Right ventricle myocardium superior (tissue), 1 donor: ENCODE measurements around the gene C19orf81. TPM values are rescaled to one million over a fixed set of nuclear protein-coding genes. Genes with fewer than 3 reads are reported as not detected.

Source experiments
- ATAC-seq: fragments of 200-7000 bp; cut with Tn5 transposase; one replicate; pipeline ENCODE4 v1.9.1; 2020; ENCODE audit warnings: mild to moderate bottlenecking; ENCODE audit not compliant: poor library complexity
- DNase-seq: peaks from one replicate; pipeline ENCODE4 v3.0.0-alpha.2; 2020
- intact Hi-C: fragments of 100-400 bp; cut with DNase I; formaldehyde crosslinking; loops from one replicate; pipeline ENCODE4 v1.11.2; 2022
- total RNA-seq: library from RNA; stranded (reverse); fragmentation: NEBNext Ultra II Directional; extraction: Animal tissue kit (Norgen Biotek cat#: 25700); gene quantifications from one replicate; pipeline ENCODE4 v1.2.1, GENCODE V29; 2021
- donor health status: DM: no; HTN: yes; CAD: no; lungs with severe emphysema.

The C19orf81 gene
- total RNA-seq, 1 donor from 2014 or later, result 2.5 TPM

GRCh38 chr19:50668416-50668815, 19.2 kb downstream of the C19orf81 start:
- intact Hi-C loops, result no loop called here
- ATAC-seq (no peak), DNase-seq (no peak)

- no peak for DNase-seq
- intact Hi-C loops, result no loop called here
- no peak for ATAC-seq
These were observed 19.6 kb downstream of the C19orf81 start for GRCh38 chr19:50668879-50669278.

GRCh38 chr19:50669302-50670101, 20.3 kb downstream of the C19orf81 start:
- ATAC-seq (no peak), DNase-seq (no peak)
- intact Hi-C loops, result loop anchor here (10.0 kb wide), 1 partner anchor 115 kb away; no protein-coding TSS in a partner anchor

GRCh38 chr19:50670102-50670380, 20.8 kb downstream of the C19orf81 start:
- ATAC-seq (no peak), DNase-seq (no peak)
- intact Hi-C loops, result loop anchor here (10.0 kb wide), 1 partner anchor 115 kb away; no protein-coding TSS in a partner anchor

- DNase-seq (no peak), ATAC-seq (no peak)
- intact Hi-C loops, result loop anchor here (10.0 kb wide), 1 partner anchor 112 kb away; no protein-coding TSS in a partner anchor
These were observed 23.9 kb downstream of the C19orf81 start for GRCh38 chr19:50673118-50673517.

GRCh38 chr19:50676625-50677197, 27.5 kb downstream of the C19orf81 start:
- intact Hi-C loops, result loop anchor here (10.0 kb wide), 1 partner anchor 108 kb away; no protein-coding TSS in a partner anchor

GRCh38 chr19:50677636-50678035, 28.4 kb downstream of the C19orf81 start:
- DNase-seq, result no peak
- intact Hi-C loops, result loop anchor here (10.0 kb wide), 1 partner anchor 107 kb away; no protein-coding TSS in a partner anchor
- ATAC-seq, result no peak

More at GRCh38 chr19:50676625-50677197, 27.5 kb downstream of the C19orf81 start:
- ATAC-seq, result no peak
- DNase-seq, result no peak

- no peak for ATAC-seq
- DNase-seq, result no peak
- intact Hi-C loops, result loop anchor here (10.0 kb wide), 1 partner anchor 106 kb away; no protein-coding TSS in a partner anchor
These were observed 29.1 kb downstream of the C19orf81 start for GRCh38 chr19:50678323-50678722.

- intact Hi-C loops, result loop anchor here (10.0 kb wide), 1 partner anchor 105 kb away; no protein-coding TSS in a partner anchor
- DNase-seq (peak; percentile 88), ATAC-seq (peak; percentile 95)
These were observed 30.2 kb downstream of the C19orf81 start for GRCh38 chr19:50679177-50680125.

- intact Hi-C loops, result no loop called here
- no peak for ATAC-seq
These were observed 37.2 kb downstream of the C19orf81 start for GRCh38 chr19:50686310-50687032.

GRCh38 chr19:50688766-50689165, 39.5 kb downstream of the C19orf81 start:
- intact Hi-C loops, result no loop called here
- no peak for ATAC-seq
- no peak for DNase-seq

More at GRCh38 chr19:50686310-50687032, 37.2 kb downstream of the C19orf81 start:
- DNase-seq, result no peak

- intact Hi-C loops, result no loop called here
- no peak for ATAC-seq
- no peak for DNase-seq
These were observed 41.2 kb downstream of the C19orf81 start for GRCh38 chr19:50690439-50690838.

GRCh38 chr19:50693064-50693975, 44.1 kb downstream of the C19orf81 start:
- DNase-seq (no peak), ATAC-seq (no peak)
- intact Hi-C loops, result no loop called here

GRCh38 chr19:50694815-50695145, 45.5 kb downstream of the C19orf81 start:
- DNase-seq (no peak), ATAC-seq (no peak)
- intact Hi-C loops, result no loop called here

GRCh38 chr19:50695251-50696093, 46.2 kb downstream of the C19orf81 start:
- peak; percentile 49 for ATAC-seq

GRCh38 chr19:50696094-50696483, 46.8 kb downstream of the C19orf81 start:
- intact Hi-C loops, result no loop called here
- ATAC-seq (no peak), DNase-seq (no peak)

More at GRCh38 chr19:50695251-50696093, 46.2 kb downstream of the C19orf81 start:
- DNase-seq, result no peak
- intact Hi-C loops, result no loop called here
